Mesodermal cell (in vitro differentiated cells): Measurements from ENCODE around the gene FEM1B.

ENCODE experiments used
- H3K27ac ChIP-seq: 2 replicates; pipeline ENCODE4 v1.7.0; 2013; ENCODE audit warnings: mild to moderate bottlenecking, low read depth, low read length, moderate library complexity; ENCODE audit not compliant: severe bottlenecking
- H3K36me3 ChIP-seq: 2 replicates; pipeline ENCODE4 v1.7.1; 2013; ENCODE audit warnings: mild to moderate bottlenecking, low read length, moderate library complexity; ENCODE audit not compliant: control insufficient read depth, insufficient read depth
- H3K4me1 ChIP-seq: one replicate; pipeline ENCODE4 v1.7.1; 2013; ENCODE audit warnings: mild to moderate bottlenecking, low read length; ENCODE audit not compliant: insufficient read depth, control insufficient read depth, poor library complexity, severe bottlenecking
- H3K4me3 ChIP-seq: 2 replicates; pipeline ENCODE4 v1.7.0; 2013; ENCODE audit warnings: low read length, control low read depth, mild to moderate bottlenecking; ENCODE audit not compliant: insufficient read depth, poor library complexity, severe bottlenecking; ENCODE audit errors: extremely low read depth
- H3K9me3 ChIP-seq: 2 replicates; pipeline ENCODE4 v1.7.1; 2013; ENCODE audit warnings: mild to moderate bottlenecking, low read length, moderate library complexity; ENCODE audit not compliant: control insufficient read depth
- WGBS, 2 experiments: methylation state at CpG; one replicate each; pipeline ENCODE4 v1.1.5; 2013; ENCODE audit warnings: missing lambda C conversion rate in 2 of 2; ENCODE audit not compliant: insufficient coverage in 2 of 2; 5-methylcytosine and 5-hydroxymethylcytosine counted together

The FEM1B gene

DNA sequence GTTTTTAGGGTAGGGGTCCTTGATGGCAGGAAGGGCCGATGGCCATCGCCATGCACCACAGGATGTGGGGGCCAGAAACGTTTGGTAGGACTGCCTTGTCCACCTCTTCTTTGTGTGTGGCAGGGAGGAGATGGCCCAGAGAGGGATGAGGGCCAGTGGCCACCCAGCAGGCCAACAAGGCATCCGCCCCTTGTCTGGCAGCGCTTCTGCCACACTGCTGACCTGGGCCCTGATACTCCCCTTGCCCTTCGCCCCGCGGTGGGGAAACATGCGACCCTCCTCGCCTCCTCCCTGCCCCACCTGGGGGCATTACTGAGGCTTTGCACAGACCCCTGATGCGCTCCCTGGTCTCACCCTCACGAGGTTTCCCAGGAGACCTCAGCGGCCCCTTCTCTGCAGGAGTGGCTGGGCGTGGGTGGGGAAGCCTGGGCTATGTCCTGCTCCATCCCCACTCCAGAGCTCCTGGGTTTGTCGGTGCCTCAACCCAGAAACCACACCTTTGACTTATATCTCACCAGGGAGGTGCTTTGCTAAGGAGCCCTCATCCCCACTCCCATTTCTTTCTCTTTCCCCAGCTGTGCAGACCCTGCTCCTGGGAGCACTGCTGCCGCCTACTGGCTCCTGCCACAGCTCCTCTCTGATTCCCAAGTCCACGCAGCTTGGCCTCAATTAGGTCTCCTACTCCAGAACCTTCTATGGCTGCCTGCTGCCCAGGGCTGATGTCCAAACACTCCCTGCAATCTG lies 38.7 kb downstream of the FEM1B start:
- H3K36me3 ChIP-seq = no peaks in the 10 kb centered on the region
- no peaks in the 10 kb centered on the region for H3K9me3 ChIP-seq
- H3K4me3 ChIP-seq = no peak overlapping the region
- 56 to 66% methylated on average over 16 to 17 of the region's 17 CpGs for WGBS, 2 experiments
- H3K4me1 ChIP-seq = peaks cover 5% of the 10 kb centered on the region
- no peak overlapping the region for H3K27ac ChIP-seq

DNA sequence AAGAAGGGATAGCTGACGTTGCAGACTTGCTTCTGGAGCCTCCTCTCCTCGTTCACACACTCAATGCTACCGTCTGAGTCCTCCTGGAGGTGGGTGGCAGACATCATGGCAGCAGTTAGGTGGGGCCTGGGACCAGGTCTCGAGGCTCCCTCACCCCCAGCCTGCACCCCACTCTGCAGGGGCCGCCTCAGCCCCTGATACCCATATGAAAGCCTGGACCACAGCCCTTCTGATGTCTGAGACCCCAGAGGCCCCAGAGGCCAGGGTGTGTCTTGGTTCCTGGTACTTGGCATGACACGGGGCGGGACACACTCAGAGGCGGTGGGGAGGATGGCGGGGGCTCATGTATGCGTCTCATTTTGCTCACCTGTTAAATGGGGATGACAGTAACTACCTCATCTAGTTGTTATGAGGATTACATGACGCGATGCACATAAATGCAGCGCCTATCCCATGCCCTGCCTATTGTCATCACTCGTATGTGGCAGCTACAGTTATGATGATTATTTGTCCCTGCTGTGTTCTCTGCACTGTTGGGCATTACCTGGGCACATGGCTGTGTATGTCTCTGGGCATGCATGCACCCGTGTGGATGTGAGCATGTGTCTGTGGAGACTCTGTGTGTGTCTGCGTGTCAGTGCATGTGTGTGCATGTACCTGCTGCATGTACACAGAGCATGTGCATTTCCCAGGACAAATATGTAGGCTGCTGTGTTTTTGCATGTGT lies 39.9 kb downstream of the FEM1B start:
- no peaks in the 10 kb centered on the region for H3K36me3 ChIP-seq
- no peak overlapping the region for H3K4me3 ChIP-seq
- H3K9me3 ChIP-seq = no peaks in the 10 kb centered on the region
- no peak overlapping the region for H3K27ac ChIP-seq
- 88 to 91% methylated on average over 11 to 16 of the region's 16 CpGs for WGBS, 2 experiments
- peaks cover 5% of the 10 kb centered on the region for H3K4me1 ChIP-seq

DNA sequence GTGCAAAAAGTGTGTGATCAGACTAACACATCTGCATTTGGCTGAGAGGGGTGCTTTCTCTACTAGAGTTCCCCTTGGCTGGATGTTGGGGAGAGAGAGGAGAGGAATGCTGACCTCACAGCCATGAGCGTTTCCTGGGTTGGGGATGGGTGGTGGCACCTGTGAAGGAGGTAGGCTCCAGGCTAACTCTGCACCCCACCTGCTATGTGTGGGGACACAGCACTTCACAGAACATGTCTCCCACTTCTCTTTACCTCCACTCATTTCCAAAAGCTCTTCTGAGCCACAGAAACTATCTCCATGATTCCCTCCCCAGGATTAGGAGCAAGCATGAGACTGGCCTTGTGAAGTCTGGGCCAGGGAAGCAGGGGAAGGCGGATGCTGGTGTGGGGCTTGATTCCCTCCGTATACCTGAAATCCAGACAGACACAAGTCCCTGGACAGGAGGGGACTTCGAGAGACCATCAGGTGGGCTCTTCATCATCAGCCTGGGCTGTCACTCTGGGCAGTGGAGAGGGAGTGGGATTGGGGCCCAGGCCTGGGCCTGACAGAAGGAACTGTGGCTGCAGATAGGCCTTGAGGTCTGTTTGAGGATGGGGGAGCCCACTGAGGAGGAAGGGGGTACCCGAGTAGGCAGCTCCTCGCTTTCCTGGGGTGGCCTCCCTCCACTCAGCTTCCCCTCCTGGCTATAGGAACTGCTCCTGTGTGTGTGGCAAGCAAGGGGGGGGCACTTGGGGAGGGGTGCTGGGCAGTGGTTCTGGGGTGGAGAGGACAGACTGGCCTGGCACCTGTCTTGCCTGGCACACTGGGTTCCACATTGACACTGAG lies 40.7 kb downstream of the FEM1B start:
- WGBS, 2 experiments = 86 to 92% methylated on average over 3 to 4 of the region's 6 CpGs
- H3K27ac ChIP-seq = no peak overlapping the region
- no peak overlapping the region for H3K4me3 ChIP-seq
- no peaks in the 10 kb centered on the region for H3K9me3 ChIP-seq
- H3K36me3 ChIP-seq = no peaks in the 10 kb centered on the region
- peaks cover 5% of the 10 kb centered on the region for H3K4me1 ChIP-seq

DNA sequence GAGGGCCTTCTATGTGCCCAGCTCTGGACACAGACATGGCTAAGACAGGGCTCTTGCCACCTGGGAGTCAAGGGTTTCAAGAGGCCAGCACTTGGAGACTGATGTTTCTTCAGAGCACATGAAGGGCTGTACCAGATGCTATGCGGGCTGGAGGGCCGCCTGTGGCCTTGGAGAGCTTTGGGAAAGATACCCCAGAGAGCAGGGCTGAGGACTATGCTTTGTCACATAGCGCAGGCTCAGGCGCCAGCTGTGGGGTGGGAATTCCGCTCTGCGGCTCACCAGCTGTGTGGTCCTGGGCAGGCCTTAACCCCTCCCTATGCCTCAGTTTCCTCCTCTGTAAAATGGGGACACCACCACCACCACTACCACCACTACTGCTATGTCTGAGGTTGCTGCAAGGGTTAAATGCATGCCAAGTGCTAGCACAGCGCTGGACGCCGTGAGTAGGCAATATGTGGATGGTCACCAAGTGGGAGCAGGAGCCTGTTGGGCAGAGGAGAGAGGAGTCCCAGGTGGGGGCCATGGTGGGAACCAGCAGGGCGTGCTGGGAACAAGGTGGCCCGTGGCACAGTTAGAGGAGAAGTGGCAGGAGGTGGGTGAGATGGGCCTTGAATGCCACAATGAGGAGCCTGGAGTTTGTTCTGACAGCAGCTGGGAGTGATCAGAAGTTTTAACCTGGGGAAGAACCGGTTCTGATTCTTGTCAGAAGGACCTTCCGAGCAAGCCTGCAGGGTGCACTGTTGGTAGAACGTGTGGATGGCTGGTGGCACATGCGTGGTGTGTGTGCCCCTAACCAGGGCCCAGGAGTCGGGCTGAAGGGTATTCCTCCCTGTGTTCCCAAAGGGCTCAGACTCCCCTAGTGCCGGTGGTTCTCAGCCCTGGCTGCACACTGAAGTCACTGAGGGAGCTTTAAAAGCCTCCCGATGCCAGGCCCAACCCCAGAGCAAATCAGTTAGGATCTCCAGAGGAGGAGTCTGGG lies 41.7 kb downstream of the FEM1B start:
- peaks cover 5% of the 10 kb centered on the region for H3K4me1 ChIP-seq
- H3K36me3 ChIP-seq = no peaks in the 10 kb centered on the region
- H3K9me3 ChIP-seq = no peaks in the 10 kb centered on the region
- H3K4me3 ChIP-seq = no peak overlapping the region
- WGBS, 2 experiments = 93% methylated on average over 14 to 18 of the region's 18 CpGs
- H3K27ac ChIP-seq = no peak overlapping the region

DNA sequence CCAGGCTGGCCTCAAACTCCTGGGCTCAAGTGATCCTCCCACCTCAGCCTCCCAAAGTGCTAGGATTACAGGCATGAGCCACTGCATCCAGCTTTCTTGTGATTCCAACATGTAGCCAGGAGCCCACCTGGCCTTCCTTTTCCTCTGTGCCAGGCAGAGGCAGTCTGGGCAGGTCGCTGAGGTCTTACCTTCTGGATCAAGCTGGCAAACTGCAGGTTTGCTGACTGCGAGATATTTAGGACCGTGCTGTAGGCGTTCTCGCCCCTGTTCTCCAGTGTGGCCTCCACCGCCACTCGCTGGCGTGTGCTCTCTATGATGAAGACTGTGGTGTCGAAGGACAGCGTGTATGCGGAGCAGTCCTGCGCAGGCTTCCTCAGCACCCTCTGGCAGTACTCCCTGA lies 42.5 kb downstream of the FEM1B start:
- no peaks in the 10 kb centered on the region for H3K4me1 ChIP-seq
- no peaks in the 10 kb centered on the region for H3K36me3 ChIP-seq
- H3K27ac ChIP-seq = no peak overlapping the region
- H3K9me3 ChIP-seq = no peaks in the 10 kb centered on the region
- H3K4me3 ChIP-seq = no peak overlapping the region
- WGBS, 2 experiments = 93 to 94% methylated on average over 10 to 12 of the region's 12 CpGs

DNA sequence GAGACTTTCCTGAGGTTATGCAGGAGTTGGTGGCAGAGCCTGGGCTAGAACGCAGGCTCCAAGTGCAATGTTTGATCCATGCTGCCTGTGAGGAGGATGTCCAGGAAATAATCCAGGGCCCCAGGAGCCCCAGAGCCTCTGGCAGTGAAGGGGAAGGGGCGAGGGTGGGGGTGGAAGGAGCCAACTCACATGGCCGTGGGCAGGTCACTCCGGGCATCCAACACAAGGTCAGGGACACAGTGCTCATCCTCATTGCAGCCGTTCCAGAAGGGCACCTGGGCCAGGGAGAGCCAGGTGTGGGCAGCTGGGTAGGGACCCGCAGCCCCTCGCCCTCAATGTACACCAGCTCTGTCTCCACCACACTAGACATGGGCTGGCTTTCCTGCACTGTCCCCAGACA lies 43.7 kb downstream of the FEM1B start:
- H3K9me3 ChIP-seq = no peaks in the 10 kb centered on the region
- no peaks in the 10 kb centered on the region for H3K36me3 ChIP-seq
- H3K4me1 ChIP-seq = no peaks in the 10 kb centered on the region
- no peak overlapping the region for H3K27ac ChIP-seq
- H3K4me3 ChIP-seq = no peak overlapping the region
- 85 to 90% methylated on average over 5 to 7 of the region's 7 CpGs for WGBS, 2 experiments

DNA sequence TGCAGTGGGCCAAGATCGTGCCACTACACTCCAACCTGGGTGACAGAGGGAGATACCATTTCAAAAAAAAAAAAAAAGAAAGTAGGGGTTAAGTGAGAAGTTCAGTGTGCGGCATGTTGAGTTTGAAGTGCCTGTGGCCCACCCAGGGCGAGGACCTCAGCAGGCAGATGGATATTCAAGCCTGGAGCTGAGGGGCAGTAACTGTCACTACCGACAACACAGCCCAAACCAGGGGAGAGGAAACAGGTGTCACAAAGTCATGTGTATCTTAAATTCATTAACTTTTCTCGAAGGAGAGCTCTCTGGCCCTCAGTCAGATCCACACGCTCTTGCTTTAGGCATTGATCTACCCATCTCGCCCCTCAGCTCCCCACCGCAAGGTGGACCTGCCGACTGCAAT lies 45.3 kb downstream of the FEM1B start:
- Histone ChIP-seq H3K4me1 (peaks cover 9% of the 10 kb centered on the region), H3K4me3 (no peak overlapping the region), H3K9me3 (no peaks in the 10 kb centered on the region), H3K36me3 (no peaks in the 10 kb centered on the region), H3K27ac (no peak overlapping the region)
- WGBS, 2 experiments = 80 to 81% methylated on average over 7 to 8 of the region's 9 CpGs

DNA sequence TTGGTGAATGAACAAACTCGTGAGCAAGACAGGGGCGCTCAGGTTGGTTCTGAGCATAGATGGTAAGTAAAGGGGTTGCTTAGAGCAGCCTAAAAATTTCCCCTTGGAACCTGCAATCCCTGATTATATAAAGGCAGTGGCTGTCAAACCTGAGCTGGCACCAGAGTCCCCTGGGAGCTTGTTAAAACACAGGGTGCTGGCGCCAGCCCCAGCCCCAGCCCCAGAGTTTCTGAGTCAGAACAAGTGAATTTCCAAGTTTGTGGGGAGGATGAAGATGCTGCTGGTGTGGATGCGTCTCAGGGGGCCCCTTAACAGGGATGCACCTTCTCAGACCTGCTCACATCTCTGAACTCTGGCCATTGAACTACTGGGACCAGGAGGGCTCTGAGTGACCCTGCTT lies 48.2 kb downstream of the FEM1B start:
- H3K27ac ChIP-seq = no peak overlapping the region
- WGBS, 2 experiments = 87 to 90% methylated on average over 2 to 3 of the region's 4 CpGs
- H3K4me3 ChIP-seq = no peak overlapping the region
- peaks cover 14% of the 10 kb centered on the region for H3K4me1 ChIP-seq
- no peaks in the 10 kb centered on the region for H3K36me3 ChIP-seq
- H3K9me3 ChIP-seq = no peaks in the 10 kb centered on the region

DNA sequence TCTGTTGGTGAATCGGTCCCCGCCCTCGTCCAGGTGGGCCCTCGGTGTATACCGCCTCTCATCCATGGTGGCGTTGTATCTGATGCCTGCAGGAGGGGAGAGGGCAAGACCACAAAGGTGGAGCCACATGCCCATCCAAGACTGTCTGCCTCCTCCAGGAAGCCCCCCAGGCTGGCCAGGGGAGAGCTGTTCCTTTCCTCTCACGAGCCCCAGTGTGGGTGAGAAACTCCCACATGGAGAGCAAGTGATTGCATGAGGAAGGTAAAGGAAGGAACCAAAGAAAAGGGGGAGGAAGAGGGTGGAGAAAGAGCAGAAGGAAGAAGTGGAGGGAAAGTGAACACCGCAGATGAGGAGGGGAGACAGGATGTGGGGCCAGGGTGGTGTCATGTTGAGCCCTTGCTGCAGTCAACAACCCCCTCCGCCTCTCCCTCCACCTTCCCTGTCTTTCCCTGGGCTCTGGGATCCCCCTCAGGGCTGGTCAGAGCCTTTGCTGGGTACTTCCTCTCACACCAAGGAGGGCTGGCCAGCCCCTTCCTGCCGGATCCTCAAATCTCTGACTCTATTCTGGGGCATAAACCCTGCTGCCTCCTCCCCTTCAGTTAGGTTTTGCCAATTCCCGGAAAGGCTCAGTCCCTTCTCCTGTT lies 49.3 kb downstream of the FEM1B start:
- Histone ChIP-seq H3K9me3 (no peaks in the 10 kb centered on the region), H3K36me3 (no peaks in the 10 kb centered on the region), H3K4me3 (no peak overlapping the region), H3K4me1 (peaks cover 18% of the 10 kb centered on the region), H3K27ac (no peak overlapping the region)
- 87% methylated on average over 9 to 11 of the region's 11 CpGs for WGBS, 2 experiments
